ENCODE results near the gene UBE3D. TPM values are rescaled to one million over a fixed set of nuclear protein-coding genes. Genes with fewer than 3 reads are reported as not detected.
"Not testable (repeated sequence)": the region's sequence is repeated elsewhere in the genome, so short reads cannot be mapped to it uniquely, and the experiment has no call there.

UBE3D gene
- total RNA-seq, 2 experiments from 2014 or later, result 4.1 to 4.2 TPM

DNA sequence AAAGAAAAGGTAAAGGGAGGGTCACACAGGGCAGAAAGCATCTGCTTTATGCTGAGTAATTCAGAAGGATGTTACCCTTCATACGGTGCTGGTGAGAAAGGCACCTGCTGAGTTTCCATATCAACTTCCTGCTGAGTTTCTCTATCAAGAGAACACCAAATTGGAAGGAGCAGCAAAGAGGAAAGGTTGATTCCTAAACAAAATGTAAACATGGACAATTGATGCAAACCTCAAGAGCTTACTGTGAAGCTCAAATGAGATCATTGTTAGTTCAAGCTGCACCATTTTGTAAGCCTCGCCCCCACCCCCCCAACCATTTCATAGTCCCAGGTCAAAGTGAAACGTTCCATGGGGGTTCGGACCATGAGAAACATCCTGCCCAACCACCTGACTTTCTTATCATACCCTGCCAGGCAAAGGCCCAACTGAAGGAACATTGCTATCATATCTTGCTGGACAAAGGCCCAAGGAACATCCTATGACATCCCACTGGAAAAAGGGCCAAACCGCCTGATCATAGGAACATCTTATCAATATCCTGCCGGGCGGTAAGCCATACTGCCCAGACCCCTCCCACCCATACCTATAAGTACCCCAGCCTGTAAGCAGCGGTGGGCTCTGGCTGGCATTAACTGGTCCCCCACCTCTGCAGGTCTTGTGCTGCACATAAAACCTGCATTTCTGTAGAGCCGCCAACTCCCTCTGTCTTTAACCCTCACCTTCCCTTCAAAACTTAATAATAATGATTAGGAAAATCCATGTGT lies 171.6 kb downstream of the UBE3D start:
- TF ChIP-seq, protein P1, sequence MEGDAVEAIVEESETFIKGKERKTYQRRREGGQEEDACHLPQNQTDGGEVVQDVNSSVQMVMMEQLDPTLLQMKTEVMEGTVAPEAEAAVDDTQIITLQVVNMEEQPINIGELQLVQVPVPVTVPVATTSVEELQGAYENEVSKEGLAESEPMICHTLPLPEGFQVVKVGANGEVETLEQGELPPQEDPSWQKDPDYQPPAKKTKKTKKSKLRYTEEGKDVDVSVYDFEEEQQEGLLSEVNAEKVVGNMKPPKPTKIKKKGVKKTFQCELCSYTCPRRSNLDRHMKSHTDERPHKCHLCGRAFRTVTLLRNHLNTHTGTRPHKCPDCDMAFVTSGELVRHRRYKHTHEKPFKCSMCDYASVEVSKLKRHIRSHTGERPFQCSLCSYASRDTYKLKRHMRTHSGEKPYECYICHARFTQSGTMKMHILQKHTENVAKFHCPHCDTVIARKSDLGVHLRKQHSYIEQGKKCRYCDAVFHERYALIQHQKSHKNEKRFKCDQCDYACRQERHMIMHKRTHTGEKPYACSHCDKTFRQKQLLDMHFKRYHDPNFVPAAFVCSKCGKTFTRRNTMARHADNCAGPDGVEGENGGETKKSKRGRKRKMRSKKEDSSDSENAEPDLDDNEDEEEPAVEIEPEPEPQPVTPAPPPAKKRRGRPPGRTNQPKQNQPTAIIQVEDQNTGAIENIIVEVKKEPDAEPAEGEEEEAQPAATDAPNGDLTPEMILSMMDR (IDR thresholded peaks at IDR 0.05), result no peak
- Mint-ChIP-seq H3K27ac (no peak overlapping the region), H3K27me3 (no peaks in the 10 kb centered on the region), H3K4me3 (no peak overlapping the region), H3K36me3 (ENCODE audit: low read depth) (peaks cover 42% of the 10 kb centered on the region), H3K9me3 (no peaks in the 10 kb centered on the region), H3K4me1 (ENCODE audit: low read depth) (no peaks in the 10 kb centered on the region)
- H3K36me3 ChIP-seq (ENCODE audit: insufficient read depth, low read length), result no peaks in the 10 kb centered on the region
- no peaks in the 10 kb centered on the region for H3K4me1 ChIP-seq (ENCODE audit: insufficient read depth, low read length)
- H3K27ac ChIP-seq (ENCODE audit: low read depth in 1 of 2, low read length in 2 of 2), result no peak overlapping the region
- intact Hi-C loops (cut with DNase I, micrococcal nuclease), result no loop called here
- H3K9me3 ChIP-seq (ENCODE audit: control insufficient read depth in 1 of 2, insufficient read depth in 1 of 2, low read length in 2 of 2), result no peaks in the 10 kb centered on the region
- no peak overlapping the region for H3K4me3 ChIP-seq (ENCODE audit: low read length)
- ChIA-PET POLR2A (no interaction called here), CTCF (no interaction called here)
- no peak for ATAC-seq (ENCODE audit: poor library complexity)
- H3K27me3 ChIP-seq (ENCODE audit: control insufficient read depth in 1 of 2, insufficient read depth in 2 of 2, low read length in 2 of 2), result no peaks in the 10 kb centered on the region
- DNase-seq, result no peak

DNA sequence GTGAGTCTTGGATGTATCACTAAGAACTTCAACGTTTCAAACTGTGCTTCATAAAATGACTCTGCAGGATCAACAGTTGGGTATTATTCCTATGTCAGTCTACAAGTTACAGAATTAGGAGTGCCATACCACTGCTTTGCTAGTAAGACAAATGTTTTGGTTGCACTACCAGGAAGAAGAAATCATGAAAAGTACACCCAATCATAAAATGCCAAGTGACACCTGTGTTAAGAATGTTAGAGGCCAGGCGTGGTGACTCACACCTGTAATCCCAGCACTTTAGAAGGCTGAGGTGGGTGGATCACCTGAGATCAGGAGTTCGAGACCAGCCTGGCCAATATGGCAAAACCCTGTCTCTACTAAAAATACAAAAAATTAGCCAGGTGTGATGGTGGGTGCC lies 174.1 kb downstream of the UBE3D start:
- intact Hi-C loops (cut with DNase I, micrococcal nuclease); DNase-seq; H3K27ac Mint-ChIP-seq: not testable (repeated sequence)

DNA sequence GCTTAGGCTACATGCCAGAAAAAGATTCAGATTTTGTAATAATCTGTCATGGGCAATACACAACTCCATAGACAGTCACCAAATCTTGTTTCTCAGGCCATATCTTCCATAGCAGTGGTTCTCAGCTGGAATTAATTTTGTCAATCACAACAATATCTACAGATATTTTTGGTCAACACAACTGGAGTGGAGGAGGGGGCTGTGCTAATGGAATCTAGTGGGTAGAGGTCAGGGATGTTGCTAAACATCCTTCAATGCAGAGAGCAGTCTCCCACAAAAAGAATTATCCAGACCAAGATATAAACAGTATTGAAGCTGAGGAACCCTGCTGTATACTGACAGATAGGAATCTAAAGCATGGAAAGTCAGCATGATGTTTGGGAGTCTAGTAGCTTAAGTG lies 174.6 kb downstream of the UBE3D start:
- H3K27me3 Mint-ChIP-seq, result no peaks in the 10 kb centered on the region
- Histone ChIP-seq H3K36me3 (ENCODE audit: insufficient read depth, low read length) (no peaks in the 10 kb centered on the region), H3K4me1 (ENCODE audit: insufficient read depth, low read length) (no peaks in the 10 kb centered on the region), H3K27ac (ENCODE audit: low read depth in 1 of 2, low read length in 2 of 2) (no peak overlapping the region), H3K4me3 (ENCODE audit: low read length) (no peak overlapping the region), H3K9me3 (ENCODE audit: control insufficient read depth in 1 of 2, insufficient read depth in 1 of 2, low read length in 2 of 2) (no peaks in the 10 kb centered on the region), H3K27me3 (ENCODE audit: control insufficient read depth in 1 of 2, insufficient read depth in 2 of 2, low read length in 2 of 2) (no peaks in the 10 kb centered on the region)
- H3K36me3 Mint-ChIP-seq (ENCODE audit: low read depth), result peaks cover 35% of the 10 kb centered on the region
- DNase-seq, result no peak
- H3K9me3 Mint-ChIP-seq, result no peaks in the 10 kb centered on the region
- no peaks in the 10 kb centered on the region for H3K4me1 Mint-ChIP-seq (ENCODE audit: low read depth)
- ChIA-PET POLR2A (interaction anchor here (0.6 kb wide), 1 partner anchor 94 kb away, joined by 3 read pairs; no protein-coding TSS in a partner anchor), CTCF (no interaction called here)
- TF ChIP-seq, protein P1 (IDR thresholded peaks at IDR 0.05), result no peak
- H3K4me3 Mint-ChIP-seq, result no peak overlapping the region
- no peak overlapping the region for H3K27ac Mint-ChIP-seq
- no peak for ATAC-seq (ENCODE audit: poor library complexity)
- intact Hi-C loops (cut with DNase I, micrococcal nuclease), result no loop called here

More for the DNA sequence above, 174.1 kb downstream of the UBE3D start:
- H3K36me3 ChIP-seq (ENCODE audit: insufficient read depth, low read length); H3K4me3 Mint-ChIP-seq; H3K4me1 ChIP-seq (ENCODE audit: insufficient read depth, low read length); H3K9me3 Mint-ChIP-seq; H3K27me3 ChIP-seq (ENCODE audit: control insufficient read depth in 1 of 2, insufficient read depth in 2 of 2, low read length in 2 of 2); H3K9me3 ChIP-seq (ENCODE audit: control insufficient read depth in 1 of 2, insufficient read depth in 1 of 2, low read length in 2 of 2); H3K4me1 Mint-ChIP-seq (ENCODE audit: low read depth); CTCF ChIA-PET; POLR2A ChIA-PET; H3K27me3 Mint-ChIP-seq; ATAC-seq (ENCODE audit: poor library complexity); H3K4me3 ChIP-seq (ENCODE audit: low read length); H3K27ac ChIP-seq (ENCODE audit: low read depth in 1 of 2, low read length in 2 of 2): not testable (repeated sequence)
- H3K36me3 Mint-ChIP-seq (ENCODE audit: low read depth), result peaks cover 35% of the 10 kb centered on the region

DNA sequence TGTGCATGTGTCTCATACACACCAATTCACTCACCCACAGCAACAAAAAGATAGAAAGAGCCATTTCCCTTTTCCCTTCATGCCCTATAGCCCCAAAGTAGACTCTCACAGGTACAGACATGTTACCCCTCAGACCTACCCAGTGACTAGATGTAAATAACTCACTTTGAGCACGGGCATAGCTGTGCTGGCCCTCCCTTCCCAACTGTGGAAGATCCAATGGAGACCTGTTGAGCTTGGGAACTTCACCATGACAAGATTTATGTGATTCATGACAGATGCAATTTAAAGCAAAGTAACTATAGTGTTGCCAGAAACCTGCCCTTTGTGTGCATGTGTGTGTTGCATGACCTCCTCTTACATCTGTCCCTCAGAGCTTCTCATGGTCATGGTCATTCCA lies 175.4 kb downstream of the UBE3D start:
- no peaks in the 10 kb centered on the region for H3K36me3 ChIP-seq (ENCODE audit: insufficient read depth, low read length)
- H3K9me3 Mint-ChIP-seq, result no peaks in the 10 kb centered on the region
- TF ChIP-seq, protein P1 (IDR thresholded peaks at IDR 0.05), result no peak
- no peak overlapping the region for H3K27ac ChIP-seq (ENCODE audit: low read depth in 1 of 2, low read length in 2 of 2)
- H3K27me3 ChIP-seq (ENCODE audit: control insufficient read depth in 1 of 2, insufficient read depth in 2 of 2, low read length in 2 of 2), result no peaks in the 10 kb centered on the region
- no peak overlapping the region for H3K4me3 Mint-ChIP-seq
- POLR2A ChIA-PET, result interaction anchor here (0.6 kb wide), 1 partner anchor 95 kb away, joined by 3 read pairs; no protein-coding TSS in a partner anchor
- no peak overlapping the region for H3K27ac Mint-ChIP-seq
- peaks cover 35% of the 10 kb centered on the region for H3K36me3 Mint-ChIP-seq (ENCODE audit: low read depth)
- H3K4me1 Mint-ChIP-seq (ENCODE audit: low read depth), result no peaks in the 10 kb centered on the region
- CTCF ChIA-PET, result no interaction called here
- H3K27me3 Mint-ChIP-seq, result no peaks in the 10 kb centered on the region
- no peaks in the 10 kb centered on the region for H3K4me1 ChIP-seq (ENCODE audit: insufficient read depth, low read length)
- DNase-seq, result no peak
- no peak overlapping the region for H3K4me3 ChIP-seq (ENCODE audit: low read length)
- intact Hi-C loops (cut with DNase I, micrococcal nuclease), result no loop called here
- no peaks in the 10 kb centered on the region for H3K9me3 ChIP-seq (ENCODE audit: control insufficient read depth in 1 of 2, insufficient read depth in 1 of 2, low read length in 2 of 2)
- no peak for ATAC-seq (ENCODE audit: poor library complexity)

All from CD4-positive, alpha-beta T cell (primary cell).